Lung (tissue), 12 donors: ENCODE data around the gene CABLES1. TPM values are rescaled to one million over a fixed set of nuclear protein-coding genes. Genes with fewer than 3 reads are reported as not detected.

ENCODE experiments used
- ATAC-seq: fragments of 200-7000 bp; cut with Tn5 transposase; one replicate; pipeline ENCODE4 v1.9.1; 2020; ENCODE audit warnings: moderate number of reproducible peaks; ENCODE audit not compliant: insufficient read depth, low FRiP score
- DNase-seq, 3 donors: peaks; one replicate each; pipeline ENCODE4 v3.0.0-alpha.2; 2013 to 2017
- H3K27ac ChIP-seq, 2 donors: one replicate each; pipeline ENCODE4 v1.5.1; 2013; ENCODE audit warnings: mild to moderate bottlenecking in 2 of 2, moderate library complexity in 2 of 2, control low read depth in 1 of 2, inconsistent platforms in 1 of 2, low read depth in 1 of 2, low read length in 1 of 2
- H3K27me3 ChIP-seq, 3 donors: one replicate each; pipeline ENCODE4 v1.5.1; 2013; ENCODE audit warnings: low read length in 2 of 3; ENCODE audit not compliant: control insufficient read depth in 3 of 3, insufficient read depth in 3 of 3
- H3K36me3 ChIP-seq, 4 donors: one replicate each; pipeline ENCODE4 v1.5.1; 2013; ENCODE audit warnings: low read length in 4 of 4, mild to moderate bottlenecking in 1 of 4, moderate library complexity in 1 of 4; ENCODE audit not compliant: control insufficient read depth in 4 of 4, insufficient read depth in 4 of 4
- H3K4me1 ChIP-seq, 5 donors: one replicate each; pipeline ENCODE4 v1.5.1; 2013; ENCODE audit warnings: low read length in 5 of 5, mild to moderate bottlenecking in 2 of 5, moderate library complexity in 1 of 5; ENCODE audit not compliant: control insufficient read depth in 5 of 5, insufficient read depth in 5 of 5
- H3K4me3 ChIP-seq: one replicate; pipeline ENCODE4 v1.5.1; 2013; ENCODE audit warnings: mild to moderate bottlenecking, control low read depth, moderate library complexity
- H3K9ac ChIP-seq, 2 donors: one replicate each; pipeline ENCODE4 v1.5.1; 2013; ENCODE audit warnings: low read length in 2 of 2, control low read depth in 1 of 2; ENCODE audit not compliant: insufficient read depth in 1 of 2
- H3K9me3 ChIP-seq, 4 donors: one replicate each; pipeline ENCODE4 v1.5.1; 2013; ENCODE audit warnings: low read length in 3 of 4, mild to moderate bottlenecking in 1 of 4, moderate library complexity in 1 of 4; ENCODE audit not compliant: control insufficient read depth in 4 of 4, insufficient read depth in 3 of 4
- WGBS, 2 donors: extraction: QIAGEN DNeasy Blood & Tissue Kit; methylation state at CpG; one replicate each; pipeline ENCODE4 v1.1.7; 2013; 5-methylcytosine and 5-hydroxymethylcytosine counted together
- polyA plus RNA-seq, 2 donors: library from polyadenylated mRNA; stranded (reverse); fragments of 200-250 nt; gene quantifications; one replicate each; pipeline ENCODE4 v1.2.1, GENCODE V29; 2013
- total RNA-seq, 2 donors: library from RNA; depleted of rRNA in 1 of 2; stranded (reverse); fragments of >200 nt in 1 of 2; gene quantifications; one replicate each; pipeline ENCODE4 v1.2.1, GENCODE V29; 2014 to 2021
- TF ChIP-seq, protein P1 (sequence below): IDR thresholded peaks from 2 replicates; pipeline ENCODE4 v1.5.1; 2012; ENCODE audit warnings: mild to moderate bottlenecking; ENCODE audit errors: control extremely low read depth, extremely low read depth
- donor health status: control.
- donor health status: control.
- donor health status: Bipolar disorder and iron deficiency.
- donor health status: healthy.
- donor health status: DM: yes; HTN: yes; CAD: no.

Gene CABLES1
- total and polyA plus RNA-seq, 4 donors, result 4.2 to 32.6 (median 14.7) TPM

GRCh38 chr18:23302511-23302850, 167.2 kb downstream of the CABLES1 start:
- TF ChIP-seq, protein P1, sequence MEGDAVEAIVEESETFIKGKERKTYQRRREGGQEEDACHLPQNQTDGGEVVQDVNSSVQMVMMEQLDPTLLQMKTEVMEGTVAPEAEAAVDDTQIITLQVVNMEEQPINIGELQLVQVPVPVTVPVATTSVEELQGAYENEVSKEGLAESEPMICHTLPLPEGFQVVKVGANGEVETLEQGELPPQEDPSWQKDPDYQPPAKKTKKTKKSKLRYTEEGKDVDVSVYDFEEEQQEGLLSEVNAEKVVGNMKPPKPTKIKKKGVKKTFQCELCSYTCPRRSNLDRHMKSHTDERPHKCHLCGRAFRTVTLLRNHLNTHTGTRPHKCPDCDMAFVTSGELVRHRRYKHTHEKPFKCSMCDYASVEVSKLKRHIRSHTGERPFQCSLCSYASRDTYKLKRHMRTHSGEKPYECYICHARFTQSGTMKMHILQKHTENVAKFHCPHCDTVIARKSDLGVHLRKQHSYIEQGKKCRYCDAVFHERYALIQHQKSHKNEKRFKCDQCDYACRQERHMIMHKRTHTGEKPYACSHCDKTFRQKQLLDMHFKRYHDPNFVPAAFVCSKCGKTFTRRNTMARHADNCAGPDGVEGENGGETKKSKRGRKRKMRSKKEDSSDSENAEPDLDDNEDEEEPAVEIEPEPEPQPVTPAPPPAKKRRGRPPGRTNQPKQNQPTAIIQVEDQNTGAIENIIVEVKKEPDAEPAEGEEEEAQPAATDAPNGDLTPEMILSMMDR, result no peak
- DNase-seq (no peak), ATAC-seq (no peak)
- no peaks in the 10 kb centered on the region for H3K27me3 ChIP-seq
- H3K9ac ChIP-seq, result no peak overlapping the region
- no peak overlapping the region for H3K4me3 ChIP-seq
- no peaks in the 10 kb centered on the region for H3K4me1 ChIP-seq
- H3K36me3 ChIP-seq, result peaks cover 0 to 1% (median 0%) of the 10 kb centered on the region in 4 donors
- H3K9me3 ChIP-seq, result no peaks in the 10 kb centered on the region
- WGBS, 2 donors, result 83 to 90% methylated on average over 3 of the region's 3 CpGs
- H3K27ac ChIP-seq, result peak overlapping the region in 1 of 2 donors; percentile 16

DNA sequence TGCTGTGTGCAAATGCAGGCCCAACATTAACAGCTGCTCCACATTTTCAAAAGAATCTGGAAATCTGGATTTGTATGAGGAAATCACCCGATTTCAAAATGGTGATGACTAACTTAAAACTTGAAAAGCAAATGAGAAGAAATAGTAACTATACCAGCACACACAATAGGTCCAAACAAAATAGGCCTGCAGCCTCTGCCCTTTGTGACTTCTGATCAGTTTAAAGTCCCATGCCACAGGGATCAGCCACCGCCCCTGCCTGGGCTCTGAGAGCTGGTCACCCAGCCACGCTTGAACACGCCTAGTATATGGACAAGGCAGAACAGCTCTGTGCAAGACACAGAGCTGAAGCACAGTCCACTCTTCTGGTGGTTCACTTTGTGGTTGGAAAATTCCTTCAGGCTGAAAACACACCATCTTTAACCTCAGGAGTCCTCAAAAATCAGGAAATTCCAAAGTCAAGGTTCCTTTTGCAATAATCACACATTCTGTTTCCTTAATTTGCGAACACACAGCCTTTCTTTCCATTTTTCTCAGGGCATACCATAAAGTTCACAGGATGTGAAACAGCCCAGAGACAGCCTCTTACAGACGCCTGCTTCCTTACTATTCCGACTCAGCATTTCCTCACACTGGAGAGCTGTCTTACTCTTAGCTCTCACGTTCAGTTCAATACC, 167.7 kb downstream of the CABLES1 start:
- peaks cover 0 to 3% (median 0%) of the 10 kb centered on the region in 5 donors for H3K4me1 ChIP-seq
- H3K27me3 ChIP-seq, result no peaks in the 10 kb centered on the region
- H3K9me3 ChIP-seq, result no peaks in the 10 kb centered on the region
- 64 to 69% methylated on average over 8 of the region's 8 CpGs for WGBS, 2 donors
- TF ChIP-seq, protein P1, result no peak
- H3K36me3 ChIP-seq, result peaks cover 0 to 1% (median 0%) of the 10 kb centered on the region in 4 donors
- no peak overlapping the region for H3K4me3 ChIP-seq
- DNase-seq (no peak), ATAC-seq (no peak)
- peak overlapping the region in 1 of 2 donors; percentile 62 for H3K27ac ChIP-seq
- no peak overlapping the region for H3K9ac ChIP-seq

GRCh38 chr18:23306822-23307221, 171.5 kb downstream of the CABLES1 start:
- ATAC-seq (no peak), DNase-seq (peak in 2 of 3 donors; percentile 37 to 57)
- no peaks in the 10 kb centered on the region for H3K27me3 ChIP-seq
- 74 to 87% methylated on average over 6 of the region's 6 CpGs for WGBS, 2 donors
- H3K4me1 ChIP-seq, result peaks cover 0 to 6% (median 3%) of the 10 kb centered on the region in 5 donors
- TF ChIP-seq, protein P1, result no peak
- H3K27ac ChIP-seq, result no peak overlapping the region
- H3K4me3 ChIP-seq, result no peak overlapping the region
- no peaks in the 10 kb centered on the region for H3K9me3 ChIP-seq
- no peaks in the 10 kb centered on the region for H3K36me3 ChIP-seq
- no peak overlapping the region for H3K9ac ChIP-seq
